Pancreas (tissue), 10 donors: Measurements from ENCODE around the gene DPYSL4. TPM values are rescaled to one million over a fixed set of nuclear protein-coding genes. Genes with fewer than 3 reads are reported as not detected.

Source experiments
- ATAC-seq, 4 donors: fragments of 200-7000 bp; cut with Tn5 transposase; one replicate each; pipeline versions ENCODE4 v1.8.0 to v1.9.1; 2020; ENCODE audit warnings: mild to moderate bottlenecking in 4 of 4, moderate library complexity in 4 of 4
- DNase-seq, 6 donors: peaks; one replicate each; pipeline ENCODE4 v3.0.0-alpha.2; 2020
- FAIRE-seq: peaks from 2 replicates; lab custom pipeline; 2012; peaks lifted over from hg19 to GRCh38; lab: Jason Lieb, UNC
- H3K27ac ChIP-seq, 4 donors: fragments of 200-600 bp; sonication (generic); 1 replicate in 3 of 4; 2 replicates in 1 of 4; pipeline versions ENCODE4 v1.5.0 to v1.8.0; 2020
- H3K27me3 ChIP-seq, 4 donors: fragments of 200-600 bp; one replicate each; pipeline ENCODE4 v1.8.0; 2021
- H3K36me3 ChIP-seq, 3 donors: fragments of 200-600 bp; sonication (generic) in 1 of 3; one replicate each; pipeline versions ENCODE4 v1.5.0 to v1.8.0; 2020 to 2021
- H3K4me1 ChIP-seq, 3 donors: fragments of 200-600 bp; one replicate each; pipeline ENCODE4 v1.8.0; 2021
- H3K4me3 ChIP-seq, 4 donors: fragments of 200-600 bp; sonication (generic) in 2 of 4; one replicate each; pipeline versions ENCODE4 v1.5.0 to v1.8.0; 2020 to 2021
- H3K9me3 ChIP-seq, 4 donors: fragments of 200-600 bp; one replicate each; pipeline ENCODE4 v1.8.0; 2021
- WGBS, 2 donors: extraction: QIAGEN DNeasy Blood & Tissue Kit; methylation state at CpG; one replicate each; pipeline ENCODE4 v1.1.7; 2013; 5-methylcytosine and 5-hydroxymethylcytosine counted together
- intact Hi-C, 3 donors: fragments of 100-400 bp; cut with DNase I; formaldehyde crosslinking; loops; one replicate each; pipeline versions ENCODE4 v1.11.1 to v1.14.2; 2022
- polyA plus RNA-seq, 2 donors: library from polyadenylated mRNA; stranded (reverse); fragments of 200-250 nt; gene quantifications; one replicate each; pipeline ENCODE4 v1.2.3, GENCODE V29; 2013
- total RNA-seq, 6 donors: library from RNA; stranded (reverse); fragmentation: NEBNext Ultra II Directional in 4 of 6; extraction: Animal tissue kit (Norgen Biotek cat#: 25700) in 4 of 6; gene quantifications; one replicate each; pipeline versions ENCODE4 v1.2.1 to v1.2.4, GENCODE V29; 2021 to 2023
- TF ChIP-seq, protein P1 (sequence below), 4 donors: fragments of 200-600 bp; sonication (generic) in 3 of 4; IDR thresholded peaks; one replicate each; pipeline versions ENCODE4 v1.5.0 to v1.8.0; 2021; ENCODE audit warnings: antibody characterized with exemption in 4 of 4
- donor health status: healthy with polysubstance abuse.
- donor health status: DM: no; HTN: no; CAD: no; lungs with moderate emphysema.
- donor health status: DM: no; HTN: no; CAD: no.
- donor health status: control.
- donor health status: control.
- donor health status: Bipolar disorder and iron deficiency.
- donor health status: DM: yes; HTN: yes; CAD: no.
- donor health status: DM: no; HTN: no; CAD: no.
- donor health status: DM: no; HTN: no; CAD: no.
- donor health status: DM: yes; HTN: yes; CAD: no.

DPYSL4 gene
- total and polyA plus RNA-seq, 8 donors: 0.46 to 2.8 (median 1.2) TPM

DNA sequence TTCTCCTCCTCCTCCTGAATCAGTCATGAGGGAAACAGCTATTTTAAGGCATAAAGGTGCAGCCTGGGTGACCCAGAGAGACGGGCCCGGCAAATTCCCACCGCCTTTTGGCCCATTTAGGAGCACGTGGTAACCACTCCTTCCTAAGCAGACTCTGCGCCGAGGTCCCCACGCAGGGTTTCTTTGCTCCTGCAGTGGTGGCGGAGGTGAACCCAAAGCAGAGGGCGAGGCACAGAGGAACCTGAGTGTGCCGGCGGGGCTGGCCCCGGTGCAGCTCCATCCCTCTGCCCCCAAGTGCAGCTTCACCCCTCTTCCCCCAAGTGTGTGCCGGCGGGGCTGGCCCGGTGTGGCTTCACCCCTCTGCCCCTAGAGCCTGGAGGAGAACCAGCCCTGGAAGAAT, 50.6 kb downstream of the DPYSL4 start:
- Histone ChIP-seq H3K27me3 (no peaks in the 10 kb centered on the region), H3K9me3 (no peaks in the 10 kb centered on the region), H3K4me1 (no peaks in the 10 kb centered on the region), H3K36me3 (no peaks in the 10 kb centered on the region), H3K4me3 (no peak overlapping the region), H3K27ac (no peak overlapping the region)
- TF ChIP-seq, protein P1, sequence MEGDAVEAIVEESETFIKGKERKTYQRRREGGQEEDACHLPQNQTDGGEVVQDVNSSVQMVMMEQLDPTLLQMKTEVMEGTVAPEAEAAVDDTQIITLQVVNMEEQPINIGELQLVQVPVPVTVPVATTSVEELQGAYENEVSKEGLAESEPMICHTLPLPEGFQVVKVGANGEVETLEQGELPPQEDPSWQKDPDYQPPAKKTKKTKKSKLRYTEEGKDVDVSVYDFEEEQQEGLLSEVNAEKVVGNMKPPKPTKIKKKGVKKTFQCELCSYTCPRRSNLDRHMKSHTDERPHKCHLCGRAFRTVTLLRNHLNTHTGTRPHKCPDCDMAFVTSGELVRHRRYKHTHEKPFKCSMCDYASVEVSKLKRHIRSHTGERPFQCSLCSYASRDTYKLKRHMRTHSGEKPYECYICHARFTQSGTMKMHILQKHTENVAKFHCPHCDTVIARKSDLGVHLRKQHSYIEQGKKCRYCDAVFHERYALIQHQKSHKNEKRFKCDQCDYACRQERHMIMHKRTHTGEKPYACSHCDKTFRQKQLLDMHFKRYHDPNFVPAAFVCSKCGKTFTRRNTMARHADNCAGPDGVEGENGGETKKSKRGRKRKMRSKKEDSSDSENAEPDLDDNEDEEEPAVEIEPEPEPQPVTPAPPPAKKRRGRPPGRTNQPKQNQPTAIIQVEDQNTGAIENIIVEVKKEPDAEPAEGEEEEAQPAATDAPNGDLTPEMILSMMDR (IDR thresholded peaks at IDR 0.05): no peak
- ATAC-seq (no peak), DNase-seq (peak in 2 of 6 donors; percentile 8 to 49), FAIRE-seq (no peak)
- intact Hi-C loops: no loop called here
- WGBS, 2 donors: 82 to 86% methylated on average over 15 of the region's 15 CpGs

DNA sequence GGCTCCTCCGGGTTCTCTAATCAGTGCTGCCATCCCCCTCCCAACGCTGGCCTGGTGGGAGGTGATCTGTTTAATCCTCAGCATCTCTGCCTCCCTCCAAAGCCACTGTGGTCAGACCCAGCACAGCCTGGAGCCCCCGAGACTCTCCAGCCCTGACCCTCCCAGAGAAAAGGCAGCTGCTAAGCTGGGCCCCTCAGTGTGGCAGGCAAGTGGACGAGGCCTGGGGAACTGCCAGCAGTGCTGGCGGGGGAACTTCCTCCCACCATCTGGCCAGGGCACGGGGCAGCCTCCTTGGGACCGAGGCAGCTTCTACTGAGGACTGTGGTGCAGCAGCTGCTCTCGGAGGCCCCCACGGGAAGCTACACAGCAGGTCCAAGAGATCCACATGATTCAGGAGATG, 51.1 kb downstream of the DPYSL4 start:
- no peak overlapping the region for H3K27ac ChIP-seq
- 51 to 57% methylated on average over 9 of the region's 9 CpGs for WGBS, 2 donors
- TF ChIP-seq, protein P1 (IDR thresholded peaks at IDR 0.05): no peak
- no peaks in the 10 kb centered on the region for H3K36me3 ChIP-seq
- H3K9me3 ChIP-seq: no peaks in the 10 kb centered on the region
- DNase-seq (peak in 2 of 6 donors; percentile 7 to 43), FAIRE-seq (no peak), ATAC-seq (peak in 1 of 4 donors; percentile 14)
- H3K4me3 ChIP-seq: no peak overlapping the region
- H3K27me3 ChIP-seq: no peaks in the 10 kb centered on the region
- intact Hi-C loops: no loop called here
- no peaks in the 10 kb centered on the region for H3K4me1 ChIP-seq

DNA sequence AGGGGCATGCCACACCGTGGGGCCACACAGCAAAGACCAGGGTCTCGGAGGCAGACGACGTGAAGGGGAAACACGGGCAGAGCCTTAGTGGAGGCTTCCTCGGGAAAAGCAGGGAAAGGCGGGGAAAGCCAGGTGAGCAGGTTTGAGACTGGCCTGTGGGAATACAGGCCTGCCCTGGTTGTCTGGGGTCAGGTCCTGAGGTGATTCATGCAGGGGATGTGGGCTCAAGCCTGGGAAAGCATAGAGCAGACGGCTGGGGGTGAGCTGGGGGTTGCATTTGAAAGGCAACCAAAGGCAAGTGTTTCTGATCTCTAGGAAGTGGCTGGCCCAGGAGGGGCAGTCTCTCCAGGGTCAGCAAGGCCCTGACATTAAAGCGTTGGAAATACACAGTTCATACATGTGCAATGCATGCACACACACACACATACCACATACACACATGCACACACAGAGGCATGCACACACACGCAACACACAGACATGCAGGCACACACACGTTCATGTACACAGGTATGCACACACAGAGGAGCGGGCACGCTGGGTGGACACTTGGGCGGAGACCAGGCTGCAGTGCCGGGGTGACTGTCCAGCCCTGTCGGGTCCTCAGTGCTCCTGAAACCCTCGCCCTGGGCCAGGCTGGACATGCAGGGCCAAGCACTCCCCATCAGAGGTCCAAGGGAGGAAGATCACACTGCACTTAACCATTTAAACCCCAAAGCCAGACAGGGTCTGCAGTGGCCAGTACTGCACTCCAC, 51.8 kb downstream of the DPYSL4 start:
- TF ChIP-seq, protein P1 (IDR thresholded peaks at IDR 0.05): no peak
- DNase-seq: peak in 2 of 6 donors; percentile 7 to 39
- H3K9me3 ChIP-seq: no peaks in the 10 kb centered on the region
- H3K36me3 ChIP-seq: no peaks in the 10 kb centered on the region
- ATAC-seq: no peak
- no peak overlapping the region for H3K4me3 ChIP-seq
- H3K27ac ChIP-seq: no peak overlapping the region
- H3K27me3 ChIP-seq: no peaks in the 10 kb centered on the region
- WGBS, 2 donors: 84 to 88% methylated on average over 17 of the region's 17 CpGs
- no peaks in the 10 kb centered on the region for H3K4me1 ChIP-seq
- intact Hi-C loops: no loop called here
- FAIRE-seq: no peak

DNA sequence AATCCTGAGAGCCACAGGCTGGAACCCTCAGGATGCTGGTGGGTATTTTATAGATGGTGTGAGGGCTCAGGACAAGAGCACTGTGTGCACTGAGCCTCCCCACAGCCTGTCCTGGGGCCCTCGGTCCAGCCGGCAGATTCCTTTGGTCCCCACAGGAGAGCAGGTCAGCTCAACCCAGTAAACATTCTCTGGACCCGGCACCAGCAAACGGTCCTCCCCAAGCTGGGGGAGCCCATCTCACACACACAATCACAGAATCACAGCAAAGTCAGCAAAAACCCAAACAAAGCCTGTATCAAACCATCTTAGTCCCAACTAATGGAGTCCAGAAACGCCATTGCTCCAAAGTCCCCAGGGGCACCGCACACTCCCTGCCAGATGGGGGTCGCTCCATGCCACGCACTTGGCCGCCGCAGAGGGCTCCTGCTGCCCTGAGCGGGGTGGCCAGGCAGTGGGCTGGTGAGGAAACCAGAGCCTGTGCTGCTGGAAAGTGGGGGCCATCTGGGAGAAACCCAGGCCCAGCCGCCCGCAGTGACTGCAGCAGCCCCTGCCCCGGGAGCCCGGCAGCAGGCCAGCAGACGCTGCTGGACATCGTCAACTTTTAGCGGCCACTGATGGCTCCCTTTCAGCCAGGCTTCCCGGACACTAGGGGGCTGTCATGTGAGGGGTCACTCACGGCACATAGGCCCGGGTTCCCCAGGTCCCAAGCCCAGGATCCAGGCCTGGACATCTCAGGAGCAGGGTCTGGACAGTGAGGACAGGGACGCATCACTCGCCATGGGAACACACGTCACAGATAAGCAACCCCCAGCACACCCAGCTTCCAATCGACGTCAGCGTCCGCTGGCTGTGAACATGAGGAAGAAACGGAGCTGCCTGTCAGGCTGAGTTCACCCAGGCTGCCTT, 52.6 kb downstream of the DPYSL4 start:
- peak in 2 of 6 donors; percentile 24 to 35 for DNase-seq
- TF ChIP-seq, protein P1 (IDR thresholded peaks at IDR 0.05): no peak
- peak in 1 of 4 donors; percentile 36 for ATAC-seq
- Histone ChIP-seq H3K36me3 (no peaks in the 10 kb centered on the region), H3K27ac (no peak overlapping the region), H3K27me3 (no peaks in the 10 kb centered on the region), H3K9me3 (no peaks in the 10 kb centered on the region), H3K4me3 (no peak overlapping the region), H3K4me1 (no peaks in the 10 kb centered on the region)
- no peak for FAIRE-seq
- WGBS, 2 donors: 76 to 84% methylated on average over 29 of the region's 29 CpGs
- intact Hi-C loops: no loop called here
